GM19463 (cell line): Measurements from ENCODE around the gene BBS9.

ENCODE experiments used
- ATAC-seq: cut with Tn5 transposase; IDR thresholded peaks from one replicate; pipeline ENCODE4 v1.9.1; 2021; ENCODE audit warnings: mild to moderate bottlenecking, moderate library complexity; ENCODE audit not compliant: unreplicated experiment

The BBS9 gene

GRCh38 chr7:33590916-33591315, 461.6 kb downstream of the BBS9 start:
- ATAC-seq, result no peak

GRCh38 chr7:33591490-33591889, 462.1 kb downstream of the BBS9 start:
- no peak for ATAC-seq

GRCh38 chr7:33592718-33593117, 463.4 kb downstream of the BBS9 start:
- ATAC-seq, result no peak

GRCh38 chr7:33593611-33594010, 464.2 kb downstream of the BBS9 start:
- no peak for ATAC-seq

GRCh38 chr7:33596686-33597085, 467.3 kb downstream of the BBS9 start:
- ATAC-seq, result no peak

- no peak for ATAC-seq
Measured at GRCh38 chr7:33597181-33597580, 467.8 kb downstream of the BBS9 start.

GRCh38 chr7:33601101-33601500, 471.7 kb downstream of the BBS9 start:
- no peak for ATAC-seq

- no peak for ATAC-seq
Measured at GRCh38 chr7:33601884-33602283, 472.5 kb downstream of the BBS9 start.

GRCh38 chr7:33604056-33604455, 474.7 kb downstream of the BBS9 start:
- no peak for ATAC-seq

- ATAC-seq, result no peak
Measured at GRCh38 chr7:33610918-33611317, 481.6 kb downstream of the BBS9 start.

GRCh38 chr7:33612442-33612841, 483.1 kb downstream of the BBS9 start:
- ATAC-seq, result no peak

- no peak for ATAC-seq
Measured at GRCh38 chr7:33614357-33615117, 485.2 kb downstream of the BBS9 start.

- ATAC-seq, result no peak
Measured at GRCh38 chr7:33616752-33617151, 487.4 kb downstream of the BBS9 start.

GRCh38 chr7:33619264-33619663, 489.9 kb downstream of the BBS9 start:
- no peak for ATAC-seq

GRCh38 chr7:33623267-33623666, 493.9 kb downstream of the BBS9 start:
- ATAC-seq, result no peak

GRCh38 chr7:33624215-33624614, 494.9 kb downstream of the BBS9 start:
- ATAC-seq, result no peak

- ATAC-seq, result no peak
Measured at GRCh38 chr7:33626869-33627268, 497.5 kb downstream of the BBS9 start.

GRCh38 chr7:33627741-33628140, 498.4 kb downstream of the BBS9 start:
- ATAC-seq, result no peak

GRCh38 chr7:33628894-33629293, 499.5 kb downstream of the BBS9 start:
- no peak for ATAC-seq

- no peak for ATAC-seq
Measured at GRCh38 chr7:33630359-33630758, 501.0 kb downstream of the BBS9 start.

- ATAC-seq, result no peak
Measured at GRCh38 chr7:33632322-33632721, 503.0 kb downstream of the BBS9 start.

- no peak for ATAC-seq
Measured at GRCh38 chr7:33632840-33633525, 503.6 kb downstream of the BBS9 start.

GRCh38 chr7:33634606-33635005, 505.2 kb downstream of the BBS9 start:
- no peak for ATAC-seq
